H1 (cell line): ENCODE data around the gene C4B. TPM values are rescaled to one million over a fixed set of nuclear protein-coding genes. Genes with fewer than 3 reads are reported as not detected.

ENCODE experiments used
- CTCF ChIA-PET: fragments of 300-600 bp; sonication (Branson Sonifier 250); formaldehyde crosslinking; loops from one replicate; lab custom pipeline; 2021; ENCODE audit not compliant: partially characterized antibody; lab: Charles Lee
- POLR2A ChIA-PET: fragments of 300-600 bp; sonication (Branson Sonifier 250); formaldehyde crosslinking; loops from one replicate; lab custom pipeline; 2021; ENCODE audit warnings: inconsistent platforms; ENCODE audit not compliant: partially characterized antibody; lab: Charles Lee
- DNase-seq, 2 experiments: peaks; one replicate each; pipeline versions ENCODE4 v3.0.0 to v3.0.0-alpha.2; 2010 to 2022; ENCODE audit warnings: low spot score in 2 of 2, low read depth in 1 of 2, mixed read lengths in 1 of 2
- FAIRE-seq: peaks from 2 replicates; lab custom pipeline; 2011; peaks lifted over from hg19 to GRCh38; lab: Jason Lieb, UNC
- H2AFZ ChIP-seq: 2 replicates; pipeline ENCODE4 v1.8.1; 2012; ENCODE audit warnings: low read length, inconsistent platforms
- H2AK5ac ChIP-seq: 2 replicates; pipeline ENCODE4 v1.6.1; 2013; ENCODE audit warnings: low read depth, low read length
- H2BK120ac ChIP-seq: replicated peaks from 2 replicates; pipeline ENCODE3; 2013; ENCODE audit warnings: low read depth, low read length, inconsistent platforms
- H2BK12ac ChIP-seq: 2 replicates; pipeline ENCODE4 v1.6.1; 2013; ENCODE audit warnings: low read depth, low read length
- H2BK15ac ChIP-seq: 2 replicates; pipeline ENCODE4 v1.6.1; 2013; ENCODE audit warnings: low read length
- H2BK20ac ChIP-seq: 2 replicates; pipeline ENCODE4 v1.6.1; 2013; ENCODE audit warnings: low read length
- H2BK5ac ChIP-seq: 2 replicates; pipeline ENCODE4 v1.6.1; 2013; ENCODE audit warnings: low read depth, low read length
- H3K14ac ChIP-seq: 2 replicates; pipeline ENCODE4 v1.6.1; 2013; ENCODE audit warnings: inconsistent platforms; ENCODE audit not compliant: insufficient read length
- H3K18ac ChIP-seq: 2 replicates; pipeline ENCODE4 v1.6.1; 2013; ENCODE audit warnings: low read length; ENCODE audit errors: extremely low read depth
- H3K23ac ChIP-seq: 2 replicates; pipeline ENCODE4 v1.6.1; 2013; ENCODE audit warnings: inconsistent platforms; ENCODE audit not compliant: insufficient read length
- H3K23me2 ChIP-seq: 2 replicates; pipeline ENCODE4 v1.6.1; 2013; ENCODE audit warnings: low read depth, low read length
- H3K27ac ChIP-seq: 2 replicates; pipeline ENCODE4 v1.6.1; 2011; ENCODE audit warnings: low read depth, low read length, inconsistent platforms
- H3K27me3 ChIP-seq, 4 experiments: replicated peaks in 1 of 4; 1 replicate in 1 of 4; 2 replicates in 3 of 4; pipeline versions ENCODE4 v1.6.1 to v1.8.1; 2011 to 2013; ENCODE audit warnings: low read length in 3 of 4, mild to moderate bottlenecking in 3 of 4, inconsistent platforms in 2 of 4, mixed read lengths in 2 of 4, moderate library complexity in 1 of 4; ENCODE audit not compliant: control insufficient read depth in 3 of 4, insufficient read depth in 3 of 4; ENCODE audit errors: extremely low read depth in 1 of 4
- H3K36me3 ChIP-seq, 4 experiments: 2 replicates each; pipeline versions ENCODE4 v1.6.1 to v1.8.1; 2011 to 2013; ENCODE audit warnings: mild to moderate bottlenecking in 4 of 4, low read length in 3 of 4, moderate library complexity in 2 of 4, control low read depth in 1 of 4, inconsistent platforms in 1 of 4; ENCODE audit not compliant: insufficient read depth in 4 of 4, control insufficient read depth in 2 of 4
- H3K4ac ChIP-seq: replicated peaks from 2 replicates; pipeline ENCODE3; 2013; ENCODE audit warnings: low read length, low read depth, mixed read lengths, inconsistent platforms; ENCODE audit not compliant: insufficient read length
- H3K4me1 ChIP-seq, 4 experiments: replicated peaks in 1 of 4; 1 replicate in 1 of 4; 2 replicates in 3 of 4; pipeline versions ENCODE4 v1.6.1 to v1.8.1; 2011 to 2013; ENCODE audit warnings: low read length in 3 of 4, inconsistent platforms in 2 of 4, mixed read lengths in 1 of 4; ENCODE audit not compliant: insufficient read depth in 4 of 4, control insufficient read depth in 3 of 4
- H3K4me2 ChIP-seq, 2 experiments: 2 replicates each; pipeline versions ENCODE4 v1.6.1 to v1.8.1; 2011 to 2013; ENCODE audit warnings: low read depth in 2 of 2, low read length in 2 of 2, control low read depth in 1 of 2, inconsistent platforms in 1 of 2, mild to moderate bottlenecking in 1 of 2; ENCODE audit not compliant: insufficient read depth in 1 of 2
- H3K4me3 ChIP-seq, 4 experiments: fragments of 200-600, 300-600 bp in 1 of 4; sonication (generic), shearing (Covaris generic), sonication (Bioruptor Twin) in 1 of 4; 2 replicates each; pipeline versions ENCODE4 v1.5.1 to v1.8.1; 2011 to 2016; ENCODE audit warnings: low read length in 4 of 4, low read depth in 3 of 4, control low read depth in 2 of 4, inconsistent platforms in 2 of 4, mild to moderate bottlenecking in 2 of 4, mixed read lengths in 1 of 4, moderate library complexity in 1 of 4; ENCODE audit not compliant: insufficient read depth in 2 of 4; ENCODE audit errors: extremely low read depth in 1 of 4
- H3K56ac ChIP-seq: replicated peaks from 2 replicates; pipeline ENCODE3; 2013; ENCODE audit warnings: low read depth, mild to moderate bottlenecking, mixed read lengths, low read length, inconsistent platforms; ENCODE audit not compliant: insufficient read length
- H3K79me1 ChIP-seq: 2 replicates; pipeline ENCODE4 v1.6.1; 2013; ENCODE audit warnings: low read depth, low read length, control low read depth
- H3K79me2 ChIP-seq, 2 experiments: 2 replicates each; pipeline versions ENCODE4 v1.6.1 to v1.8.1; 2012 to 2013; ENCODE audit warnings: low read length in 2 of 2, mild to moderate bottlenecking in 2 of 2, inconsistent platforms in 1 of 2; ENCODE audit not compliant: insufficient read depth in 2 of 2, control insufficient read depth in 1 of 2
- H3K9ac ChIP-seq, 4 experiments: replicated peaks in 1 of 4; 1 replicate in 1 of 4; 2 replicates in 3 of 4; pipeline versions ENCODE4 v1.6.1 to v1.8.1; 2011 to 2013; ENCODE audit warnings: low read depth in 3 of 4, low read length in 3 of 4, control low read depth in 2 of 4, mild to moderate bottlenecking in 2 of 4, moderate library complexity in 2 of 4, inconsistent platforms in 1 of 4; ENCODE audit errors: extremely low read depth in 1 of 4
- H3K9me3 ChIP-seq, 2 experiments: 2 replicates each; pipeline versions ENCODE4 v1.6.1 to v1.8.1; 2012 to 2013; ENCODE audit warnings: mild to moderate bottlenecking in 2 of 2, moderate library complexity in 2 of 2, control low read depth in 1 of 2, inconsistent platforms in 1 of 2, low read depth in 1 of 2, low read length in 1 of 2, mixed read lengths in 1 of 2; ENCODE audit not compliant: insufficient read depth in 2 of 2
- H4K20me1 ChIP-seq, 2 experiments: replicated peaks in 1 of 2; 2 replicates each; pipeline versions ENCODE3 to v1.8.1; 2011 to 2013; ENCODE audit warnings: inconsistent platforms in 2 of 2, low read length in 2 of 2, mild to moderate bottlenecking in 1 of 2; ENCODE audit not compliant: insufficient read depth in 2 of 2, control insufficient read depth in 1 of 2
- H4K5ac ChIP-seq: 2 replicates; pipeline ENCODE4 v1.6.1; 2013; ENCODE audit warnings: low read length, low read depth, mixed read lengths, inconsistent platforms; ENCODE audit not compliant: insufficient read length
- H4K8ac ChIP-seq: 2 replicates; pipeline ENCODE4 v1.8.0; 2013; ENCODE audit warnings: mild to moderate bottlenecking, moderate library complexity, low read length, inconsistent platforms; ENCODE audit not compliant: insufficient read depth; ENCODE audit errors: extremely low read depth
- H4K91ac ChIP-seq: replicated peaks from 2 replicates; pipeline ENCODE3; 2013; ENCODE audit warnings: low read length, mixed read lengths, inconsistent platforms; ENCODE audit not compliant: insufficient read length
- ATF3 ChIP-seq: IDR thresholded peaks from 2 replicates; pipeline ENCODE4 v1.6.1; 2011; ENCODE audit warnings: low read depth, mild to moderate bottlenecking, low read length; ENCODE audit not compliant: insufficient read depth
- CBX5 ChIP-seq: fragments of 300-800, 300-1000 bp; sonication (generic); IDR thresholded peaks from 2 replicates; pipeline ENCODE4 v1.7.1; 2016; ENCODE audit warnings: antibody characterized with exemption, low read length, low read depth
- FOSL1 ChIP-seq: IDR thresholded peaks from 2 replicates; pipeline ENCODE4 v1.6.1; 2011; ENCODE audit warnings: mild to moderate bottlenecking, low read depth, low read length, moderate library complexity; ENCODE audit not compliant: insufficient read depth
- TEAD4 ChIP-seq: IDR thresholded peaks from 2 replicates; pipeline ENCODE4 v1.6.1; 2012; ENCODE audit warnings: low read depth, low read length, inconsistent platforms, mixed read lengths
- WGBS, 2 experiments: shearing (Covaris generic) in 1 of 2; methylation state at CpG; one replicate each; pipeline versions ENCODE4 v1.1.6 to v1.1.7; 2013 to 2015; ENCODE audit warnings: low lambda C conversion rate in 2 of 2, mixed read lengths in 2 of 2, inconsistent platforms in 1 of 2, low coverage in 1 of 2, missing lambda C conversion rate in 1 of 2; ENCODE audit not compliant: insufficient replicate concordance in 2 of 2, insufficient coverage in 1 of 2, insufficient read length in 1 of 2; ENCODE audit errors: extremely low coverage in 1 of 2, missing lambda C conversion rate in 1 of 2; 5-methylcytosine and 5-hydroxymethylcytosine counted together
- polyA plus RNA-seq, 7 experiments: library from polyadenylated mRNA; depleted of rRNA in 3 of 7; stranded (reverse) in 5 of 7; unstranded in 2 of 7; fragments of >200 nt in 5 of 7; fragments of 200-250 nt in 2 of 7; gene quantifications; 1 replicate in 5 of 7; 2 replicates in 1 of 7; 4 replicates in 1 of 7; pipeline versions ENCODE4 v1.2.1 to v1.2.3, GENCODE V29; 2011 to 2013; ENCODE audit warnings: missing spikeins in 2 of 7, mixed read lengths in 2 of 7
- total RNA-seq: library from RNA; stranded (reverse); fragmentation: NEBNext Ultra II Directional; extraction: Animal tissue kit (Norgen Biotek cat#: 25700); gene quantifications from 2 replicates; pipeline ENCODE4 v1.2.1, GENCODE V29; 2021

Gene C4B
- total and polyA plus RNA-seq, 2 of the 8 experiments (the other 6 are each of a cell fraction or from before 2014, with no cell fraction given) = 0.74 to 3.5 TPM

- Histone ChIP-seq H3K23ac (no peak overlapping the region), H2BK120ac (no peak overlapping the region), H2BK15ac (no peak overlapping the region), H3K9me3 (no peaks in the 10 kb centered on the region), H3K4me1 (no peaks in the 10 kb centered on the region; a peak in 1 of 7 replicates), H4K8ac (no peak overlapping the region), H3K56ac (no peak overlapping the region), H3K23me2 (no peaks in the 10 kb centered on the region; the same call in 1 of the 2 replicates), H3K4me3 (no peak overlapping the region), H4K20me1 (no peaks in the 10 kb centered on the region), H2BK12ac (no peak overlapping the region), H2BK5ac (no peak overlapping the region), H3K4ac (no peak overlapping the region), H3K36me3 (no peaks in the 10 kb centered on the region), H4K91ac (no peak overlapping the region), H3K79me1 (no peaks in the 10 kb centered on the region; the same call in 1 of the 2 replicates), H3K27ac (no peak overlapping the region), H3K18ac (no peak overlapping the region), H3K27me3 (no peaks in the 10 kb centered on the region), H3K14ac (no peak overlapping the region), H4K5ac (no peak overlapping the region), H3K79me2 (no peaks in the 10 kb centered on the region), H2AFZ (no peak overlapping the region), H2BK20ac (no peak overlapping the region), H2AK5ac (no peak overlapping the region), H3K9ac (no peak overlapping the region), H3K4me2 (no peak overlapping the region)
- no peak for FAIRE-seq
- POLR2A ChIA-PET = no interaction called here
- WGBS, 2 experiments = 79% methylated on average over 6 of the region's 7 CpGs; no CpG with 5 or more reads in 1 of the 2 experiments
- CTCF ChIA-PET = interaction anchor here (1.1 to 4.1 kb wide), 2 partner anchors 30 to 32 kb away, joined by 3 to 28 read pairs; partner anchors contain the start of gene TNXB
- DNase-seq = no peak
- TF ChIP-seq ATF3 (no peak), FOSL1 (no peak), CBX5 (no peak), TEAD4 (no peak)
These were observed 65.1 kb downstream of the C4B start for GRCh38 chr6:32079566-32080290.
